ENCODE measurements around the gene DBNDD2.

DBNDD2 gene

GRCh38 chr20:45419188-45420091 is 11.4 kb downstream of the DBNDD2 start:
- peak; percentile 100 for DNase-seq

- no peak for DNase-seq
Measured at GRCh38 chr20:45420125-45420524, 12.0 kb downstream of the DBNDD2 start.

- no peak for DNase-seq
Measured at GRCh38 chr20:45423700-45424099, 15.6 kb downstream of the DBNDD2 start.

GRCh38 chr20:45425561-45425960 is 17.5 kb downstream of the DBNDD2 start:
- no peak for DNase-seq

GRCh38 chr20:45426320-45427016 is 18.4 kb downstream of the DBNDD2 start:
- no peak for DNase-seq

- DNase-seq, result no peak
Measured at GRCh38 chr20:45427236-45428149, 19.4 kb downstream of the DBNDD2 start.

- DNase-seq, result no peak
Measured at GRCh38 chr20:45429618-45430017, 21.5 kb downstream of the DBNDD2 start.

GRCh38 chr20:45432294-45432693 is 24.2 kb downstream of the DBNDD2 start:
- DNase-seq, result no peak

GRCh38 chr20:45433316-45433715 is 25.2 kb downstream of the DBNDD2 start:
- no peak for DNase-seq

- DNase-seq, result no peak
Measured at GRCh38 chr20:45433976-45434375, 25.9 kb downstream of the DBNDD2 start.

- peak; percentile 87 for DNase-seq
Measured at GRCh38 chr20:45436732-45437485, 28.8 kb downstream of the DBNDD2 start.

GRCh38 chr20:45440424-45440823 is 32.3 kb downstream of the DBNDD2 start:
- DNase-seq, result no peak

GRCh38 chr20:45440891-45441685 is 33.0 kb downstream of the DBNDD2 start:
- no peak for DNase-seq

- no peak for DNase-seq
Measured at GRCh38 chr20:45441746-45442145, 33.7 kb downstream of the DBNDD2 start.

- DNase-seq, result no peak
Measured at GRCh38 chr20:45444050-45444449, 36.0 kb downstream of the DBNDD2 start.

GRCh38 chr20:45445805-45446562 is 37.9 kb downstream of the DBNDD2 start:
- no peak for DNase-seq

GRCh38 chr20:45448270-45448669 is 40.2 kb downstream of the DBNDD2 start:
- no peak for DNase-seq

- DNase-seq, result no peak
Measured at GRCh38 chr20:45449528-45449927, 41.4 kb downstream of the DBNDD2 start.

GRCh38 chr20:45450097-45450818 is 42.2 kb downstream of the DBNDD2 start:
- peak; percentile 58 for DNase-seq

- DNase-seq, result no peak
Measured at GRCh38 chr20:45452238-45452637, 44.1 kb downstream of the DBNDD2 start.

All from NCI-H526 treated with DMSO at 0.1 percent for 48 hours (cell line).